Measurements from ENCODE around the gene CCDC34. TPM values are rescaled to one million over a fixed set of nuclear protein-coding genes. Genes with fewer than 3 reads are reported as not detected.

CCDC34 gene
- total RNA-seq: 0.54 and 1.1 TPM in 2 replicates

GRCh38 chr11:27362749-27363575 lies at the start of gene CCDC34:
CCDC34 (minus strand) TSS chr11:27363215; CDS start chr11:27363194, 21 bp downstream.

Other genes with a start within 250 kb of the CCDC34 start
- gene LGR4, start 109.6 kb upstream of the CCDC34 start, total RNA-seq: 31.1 and 51.4 TPM in 2 replicates
- gene LIN7C, start 143.6 kb upstream of the CCDC34 start, total RNA-seq: 22.4 and 27.5 TPM in 2 replicates